ENCODE measurements around the gene RBM39. TPM values are rescaled to one million over a fixed set of nuclear protein-coding genes. Genes with fewer than 3 reads are reported as not detected.
"Not testable (repeated sequence)": the region's sequence is repeated elsewhere in the genome, so short reads cannot be mapped to it uniquely, and the experiment has no call there.

Gene RBM39
- total RNA-seq, 2 donors from 2014 or later = 276 to 332 TPM

DNA sequence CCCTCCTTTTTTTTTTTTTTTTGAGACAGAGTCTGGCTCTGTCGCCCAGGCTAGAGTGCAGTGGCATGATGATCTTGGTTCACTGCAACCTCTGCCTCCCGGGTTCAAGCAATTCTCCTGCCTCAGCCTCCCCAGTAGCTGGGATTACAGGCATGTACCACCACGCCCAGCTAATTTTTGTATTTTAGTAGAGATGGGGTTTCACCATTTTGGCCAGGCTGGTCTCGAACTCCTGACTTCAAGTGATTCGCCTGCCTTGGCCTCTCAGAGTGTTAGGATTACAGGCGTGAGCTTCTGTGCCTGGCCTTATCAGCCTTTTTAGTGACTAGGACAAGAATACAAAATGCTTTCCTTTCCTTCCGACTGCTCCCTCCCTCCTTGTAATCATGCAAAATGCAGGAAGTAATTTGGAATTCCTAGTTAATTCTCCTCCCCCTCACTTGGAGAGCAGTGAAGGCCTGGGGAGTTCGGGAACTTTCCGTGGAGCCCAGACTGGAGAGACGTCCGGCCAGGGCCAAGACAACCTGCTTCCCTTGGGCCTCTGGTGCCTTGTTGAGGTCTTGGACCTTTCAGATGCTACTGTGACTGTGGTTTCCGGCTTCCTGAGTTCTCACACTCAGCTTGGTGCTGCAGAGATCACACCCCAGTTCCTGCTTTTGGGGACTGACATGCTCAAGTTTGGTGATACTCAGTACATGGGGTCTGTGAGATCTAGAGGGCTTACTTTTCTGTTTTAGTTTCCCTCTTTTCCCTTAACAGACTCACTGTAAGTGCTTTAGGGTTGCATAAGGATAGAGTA is 25.8 kb upstream of the RBM39 start:
- no peak overlapping the region for H3K9ac ChIP-seq (ENCODE audit: extremely low read depth, low read length, poor library complexity, severe bottlenecking)
- no peak overlapping the region for H3K27ac ChIP-seq (ENCODE audit: low read depth, low read length)
- Mint-ChIP-seq H3K36me3 (ENCODE audit: low read depth) (no peaks in the 10 kb centered on the region), H3K4me1 (peaks cover 18% of the 10 kb centered on the region), H3K4me3 (no peak overlapping the region), H3K27me3 (ENCODE audit: insufficient read depth) (peaks cover 8% of the 10 kb centered on the region), H3K27ac (peak overlapping the region; percentile 79), H3K9me3 (peaks cover 5% of the 10 kb centered on the region)
- H3K36me3 ChIP-seq (ENCODE audit: control insufficient read depth, insufficient read depth, low read length) = no peaks in the 10 kb centered on the region
- TF ChIP-seq, protein P1, sequence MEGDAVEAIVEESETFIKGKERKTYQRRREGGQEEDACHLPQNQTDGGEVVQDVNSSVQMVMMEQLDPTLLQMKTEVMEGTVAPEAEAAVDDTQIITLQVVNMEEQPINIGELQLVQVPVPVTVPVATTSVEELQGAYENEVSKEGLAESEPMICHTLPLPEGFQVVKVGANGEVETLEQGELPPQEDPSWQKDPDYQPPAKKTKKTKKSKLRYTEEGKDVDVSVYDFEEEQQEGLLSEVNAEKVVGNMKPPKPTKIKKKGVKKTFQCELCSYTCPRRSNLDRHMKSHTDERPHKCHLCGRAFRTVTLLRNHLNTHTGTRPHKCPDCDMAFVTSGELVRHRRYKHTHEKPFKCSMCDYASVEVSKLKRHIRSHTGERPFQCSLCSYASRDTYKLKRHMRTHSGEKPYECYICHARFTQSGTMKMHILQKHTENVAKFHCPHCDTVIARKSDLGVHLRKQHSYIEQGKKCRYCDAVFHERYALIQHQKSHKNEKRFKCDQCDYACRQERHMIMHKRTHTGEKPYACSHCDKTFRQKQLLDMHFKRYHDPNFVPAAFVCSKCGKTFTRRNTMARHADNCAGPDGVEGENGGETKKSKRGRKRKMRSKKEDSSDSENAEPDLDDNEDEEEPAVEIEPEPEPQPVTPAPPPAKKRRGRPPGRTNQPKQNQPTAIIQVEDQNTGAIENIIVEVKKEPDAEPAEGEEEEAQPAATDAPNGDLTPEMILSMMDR (conservative IDR thresholded peaks at IDR 0.05) = no peak
- H3K27me3 ChIP-seq (ENCODE audit: control insufficient read depth, insufficient read depth, low read length, poor library complexity, severe bottlenecking) = no peaks in the 10 kb centered on the region
- H3K4me1 ChIP-seq (ENCODE audit: control insufficient read depth, insufficient read depth, low read length) = peaks cover 14% of the 10 kb centered on the region
- WGBS, 2 experiments (ENCODE audit: insufficient coverage in 1 of 2, insufficient read length in 1 of 2) = 84 to 90% methylated on average over 9 to 12 of the region's 12 CpGs
- peaks cover 4% of the 10 kb centered on the region for H3K9me3 ChIP-seq (ENCODE audit: control insufficient read depth, low read length)
- no peak overlapping the region for H3K4me3 ChIP-seq (ENCODE audit: low read length)
- peak; percentile 61 for DNase-seq

DNA sequence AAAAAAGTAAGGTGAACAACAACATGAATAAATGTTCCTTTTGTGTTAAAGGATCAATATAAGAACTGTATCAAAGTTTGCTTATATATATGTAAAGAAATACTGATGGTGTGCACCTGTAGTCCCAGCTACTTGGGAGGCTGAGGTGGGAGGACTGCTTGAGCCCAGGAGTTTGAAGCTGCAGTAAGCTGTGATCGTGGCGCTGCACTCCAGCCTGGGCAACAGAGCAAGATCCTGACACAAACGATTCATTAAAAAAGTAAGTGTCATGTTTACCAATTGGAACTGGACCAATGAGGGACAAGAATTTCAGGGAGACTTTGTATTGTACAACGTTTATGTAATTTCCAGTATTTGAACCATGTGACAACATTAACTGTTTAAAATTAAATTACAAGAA is 24.8 kb upstream of the RBM39 start:
- Mint-ChIP-seq H3K27me3 (ENCODE audit: insufficient read depth) (peaks cover 8% of the 10 kb centered on the region), H3K9me3 (peaks cover 5% of the 10 kb centered on the region), H3K4me1 (peaks cover 14% of the 10 kb centered on the region), H3K4me3 (no peak overlapping the region), H3K36me3 (ENCODE audit: low read depth) (no peaks in the 10 kb centered on the region), H3K27ac (no peak overlapping the region)
- Histone ChIP-seq H3K9me3 (ENCODE audit: control insufficient read depth, low read length) (peaks cover 4% of the 10 kb centered on the region), H3K27ac (ENCODE audit: low read depth, low read length) (no peak overlapping the region), H3K9ac (ENCODE audit: extremely low read depth, low read length, poor library complexity, severe bottlenecking) (no peak overlapping the region), H3K36me3 (ENCODE audit: control insufficient read depth, insufficient read depth, low read length) (no peaks in the 10 kb centered on the region), H3K4me1 (ENCODE audit: control insufficient read depth, insufficient read depth, low read length) (peaks cover 14% of the 10 kb centered on the region), H3K4me3 (ENCODE audit: low read length) (no peak overlapping the region), H3K27me3 (ENCODE audit: control insufficient read depth, insufficient read depth, low read length, poor library complexity, severe bottlenecking) (no peaks in the 10 kb centered on the region)
- 88 to 91% methylated on average over 3 to 4 of the region's 4 CpGs for WGBS, 2 experiments (ENCODE audit: insufficient coverage in 1 of 2, insufficient read length in 1 of 2)
- DNase-seq = no peak
- TF ChIP-seq, protein P1 (conservative IDR thresholded peaks at IDR 0.05) = no peak

DNA sequence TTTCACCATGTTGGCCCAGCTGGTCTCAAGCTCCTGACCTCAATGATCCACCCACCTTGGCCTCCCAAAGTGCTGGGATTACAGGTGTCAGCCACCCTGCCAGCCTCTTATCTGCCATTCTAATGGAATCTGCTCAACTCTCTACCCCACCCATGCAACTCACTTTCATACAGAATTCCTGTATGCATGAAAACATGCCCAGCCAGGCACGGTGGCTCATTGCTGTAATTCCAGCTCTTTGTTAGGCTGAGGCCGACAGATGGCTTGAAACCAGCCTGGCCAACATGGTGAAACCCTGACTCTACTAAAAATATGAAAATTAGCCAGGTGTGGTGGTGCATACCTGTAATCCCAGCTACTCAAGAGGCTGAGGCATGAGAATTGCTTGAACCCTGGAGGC is 22.9 kb upstream of the RBM39 start:
- 92 to 100% methylated on average over 2 of the region's 2 CpGs for WGBS, 2 experiments (ENCODE audit: insufficient coverage in 1 of 2, insufficient read length in 1 of 2)
- H3K27me3 Mint-ChIP-seq (ENCODE audit: insufficient read depth); H3K9ac ChIP-seq (ENCODE audit: extremely low read depth, low read length, poor library complexity, severe bottlenecking); H3K27ac Mint-ChIP-seq; H3K27me3 ChIP-seq (ENCODE audit: control insufficient read depth, insufficient read depth, low read length, poor library complexity, severe bottlenecking); H3K36me3 Mint-ChIP-seq (ENCODE audit: low read depth); H3K9me3 ChIP-seq (ENCODE audit: control insufficient read depth, low read length); H3K9me3 Mint-ChIP-seq; H3K4me3 Mint-ChIP-seq; H3K36me3 ChIP-seq (ENCODE audit: control insufficient read depth, insufficient read depth, low read length); H3K27ac ChIP-seq (ENCODE audit: low read depth, low read length); H3K4me3 ChIP-seq (ENCODE audit: low read length); DNase-seq: not testable (repeated sequence)
- peaks cover 14% of the 10 kb centered on the region for H3K4me1 Mint-ChIP-seq
- H3K4me1 ChIP-seq (ENCODE audit: control insufficient read depth, insufficient read depth, low read length) = peaks cover 14% of the 10 kb centered on the region

Data from endodermal cell (in vitro differentiated cells).